SK-N-MC (cell line): ENCODE results near the gene ADAMTSL3.

ENCODE experiments used
- EZH2 ChIP-seq: fragments of 200-600 bp; sonication (generic); IDR thresholded peaks from one replicate; pipeline ENCODE4 v1.6.1; 2017; ENCODE audit warnings: antibody characterized with exemption
- FOXP2 ChIP-seq: optimal IDR thresholded peaks from 2 replicates; pipeline ENCODE3; 2011; ENCODE audit warnings: mild to moderate bottlenecking, moderate library complexity; ENCODE audit not compliant: insufficient read depth; ENCODE audit errors: extremely low read length, control extremely low read depth
- POLR2AphosphoS5 ChIP-seq: IDR thresholded peaks from 2 replicates; pipeline ENCODE4 v1.6.1; 2012; ENCODE audit warnings: mild to moderate bottlenecking, low read depth, low read length, borderline replicate concordance

DNA sequence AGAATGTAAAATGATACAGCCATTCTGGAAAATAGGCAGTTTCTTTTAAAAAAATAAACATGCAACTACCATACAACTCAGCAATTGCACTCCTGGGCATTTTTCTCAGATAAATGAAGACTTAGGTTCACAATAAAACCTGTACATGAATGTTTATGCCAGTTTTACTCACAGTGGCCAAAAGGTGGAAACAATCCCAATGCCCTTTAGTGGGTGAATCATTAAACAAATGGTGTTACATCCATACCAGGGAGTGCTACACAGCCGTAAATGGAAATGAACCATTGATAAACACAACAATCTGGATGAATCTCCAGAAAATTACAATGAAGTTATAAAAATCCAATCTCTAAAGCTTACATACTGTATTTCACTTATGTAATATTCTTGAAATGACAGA, 140.3 kb downstream of the ADAMTSL3 start:
- TF ChIP-seq POLR2AphosphoS5 (no peak), EZH2 (no peak), FOXP2 (no peak)
